IMR-90 (cell line): ENCODE data around the gene SLC35B3.
A peak's percentile ranks its signal among the peaks of the same experiment; 100 is the strongest.

Experiments used
- CEBPB ChIP-seq: IDR thresholded peaks from 2 replicates; pipeline ENCODE4 v1.6.1; 2012; ENCODE audit warnings: low read depth, low read length, improper control_type of control experiment
- CHD1 ChIP-seq: IDR thresholded peaks from 2 replicates; pipeline ENCODE4 v1.6.1; 2012; ENCODE audit warnings: low read depth, low read length, improper control_type of control experiment
- ELK1 ChIP-seq: fragments of 150-350 bp; IDR thresholded peaks from 2 replicates; pipeline ENCODE4 v1.6.1; 2016; ENCODE audit warnings: low read depth, mild to moderate bottlenecking, low read length, moderate library complexity, borderline replicate concordance
- FOS ChIP-seq: fragments of 150-350 bp; IDR thresholded peaks from 2 replicates; pipeline ENCODE4 v1.6.1; 2016; ENCODE audit warnings: low read depth, low read length
- MAFK ChIP-seq: IDR thresholded peaks from 2 replicates; pipeline ENCODE4 v1.6.1; 2012; ENCODE audit warnings: low read depth, low read length, improper control_type of control experiment
- MXI1 ChIP-seq: IDR thresholded peaks from 2 replicates; pipeline ENCODE4 v1.6.1; 2012; ENCODE audit warnings: low read depth, mild to moderate bottlenecking, low read length, moderate library complexity, borderline replicate concordance
- POLR2A ChIP-seq: IDR thresholded peaks from 2 replicates; pipeline ENCODE4 v1.6.1; 2012; ENCODE audit warnings: mild to moderate bottlenecking, low read depth, low read length
- RAD21 ChIP-seq: IDR thresholded peaks from 2 replicates; pipeline ENCODE4 v1.6.1; 2012; ENCODE audit warnings: low read length, improper control_type of control experiment
- RCOR1 ChIP-seq: IDR thresholded peaks from 2 replicates; pipeline ENCODE4 v1.6.1; 2012; ENCODE audit warnings: mild to moderate bottlenecking, low read length, improper control_type of control experiment; ENCODE audit not compliant: insufficient replicate concordance
- RFX5 ChIP-seq: IDR thresholded peaks from 2 replicates; pipeline ENCODE4 v1.8.0; 2012; ENCODE audit warnings: low read depth, mild to moderate bottlenecking, low read length, moderate library complexity
- SMC3 ChIP-seq: fragments of 150-350 bp; IDR thresholded peaks from 2 replicates; pipeline ENCODE4 v1.6.1; 2016; ENCODE audit warnings: low read depth, mild to moderate bottlenecking, antibody characterized with exemption, low read length, moderate library complexity
- TF ChIP-seq, protein P1 (sequence below): conservative IDR thresholded peaks from 2 replicates; pipeline ENCODE4 v1.5.1; 2012; ENCODE audit warnings: mild to moderate bottlenecking, low read depth, low read length, improper control_type of control experiment
- TF ChIP-seq, protein P2 (sequence below): fragments of 150-350 bp; IDR thresholded peaks from 2 replicates; pipeline ENCODE4 v1.6.1; 2017; ENCODE audit warnings: mild to moderate bottlenecking, antibody characterized with exemption, low read length, low read depth

GRCh38 chr6:8414844-8415243, 20.5 kb downstream of the SLC35B3 start:
- TF ChIP-seq, protein P1, sequence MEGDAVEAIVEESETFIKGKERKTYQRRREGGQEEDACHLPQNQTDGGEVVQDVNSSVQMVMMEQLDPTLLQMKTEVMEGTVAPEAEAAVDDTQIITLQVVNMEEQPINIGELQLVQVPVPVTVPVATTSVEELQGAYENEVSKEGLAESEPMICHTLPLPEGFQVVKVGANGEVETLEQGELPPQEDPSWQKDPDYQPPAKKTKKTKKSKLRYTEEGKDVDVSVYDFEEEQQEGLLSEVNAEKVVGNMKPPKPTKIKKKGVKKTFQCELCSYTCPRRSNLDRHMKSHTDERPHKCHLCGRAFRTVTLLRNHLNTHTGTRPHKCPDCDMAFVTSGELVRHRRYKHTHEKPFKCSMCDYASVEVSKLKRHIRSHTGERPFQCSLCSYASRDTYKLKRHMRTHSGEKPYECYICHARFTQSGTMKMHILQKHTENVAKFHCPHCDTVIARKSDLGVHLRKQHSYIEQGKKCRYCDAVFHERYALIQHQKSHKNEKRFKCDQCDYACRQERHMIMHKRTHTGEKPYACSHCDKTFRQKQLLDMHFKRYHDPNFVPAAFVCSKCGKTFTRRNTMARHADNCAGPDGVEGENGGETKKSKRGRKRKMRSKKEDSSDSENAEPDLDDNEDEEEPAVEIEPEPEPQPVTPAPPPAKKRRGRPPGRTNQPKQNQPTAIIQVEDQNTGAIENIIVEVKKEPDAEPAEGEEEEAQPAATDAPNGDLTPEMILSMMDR, result no peak
- TF ChIP-seq POLR2A, result no peak
- TF ChIP-seq CEBPB, result no peak
- TF ChIP-seq FOS, result no peak
- TF ChIP-seq, protein P2, sequence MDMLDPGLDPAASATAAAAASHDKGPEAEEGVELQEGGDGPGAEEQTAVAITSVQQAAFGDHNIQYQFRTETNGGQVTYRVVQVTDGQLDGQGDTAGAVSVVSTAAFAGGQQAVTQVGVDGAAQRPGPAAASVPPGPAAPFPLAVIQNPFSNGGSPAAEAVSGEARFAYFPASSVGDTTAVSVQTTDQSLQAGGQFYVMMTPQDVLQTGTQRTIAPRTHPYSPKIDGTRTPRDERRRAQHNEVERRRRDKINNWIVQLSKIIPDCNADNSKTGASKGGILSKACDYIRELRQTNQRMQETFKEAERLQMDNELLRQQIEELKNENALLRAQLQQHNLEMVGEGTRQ, result no peak
- peak; percentile 76 for TF ChIP-seq MAFK
- TF ChIP-seq RAD21, result no peak
- no peak for TF ChIP-seq MXI1
- no peak for TF ChIP-seq ELK1
- TF ChIP-seq RCOR1, result no peak
- TF ChIP-seq SMC3, result no peak
- TF ChIP-seq CHD1, result no peak
- no peak for TF ChIP-seq RFX5
